ACC112 (cell line): ENCODE results near the gene PIK3C3.
A peak's percentile ranks its signal among the peaks of the same experiment; 100 is the strongest.
"Not testable (repeated sequence)": the region's sequence is repeated elsewhere in the genome, so short reads cannot be mapped to it uniquely, and the experiment has no call there.

Experiments used
- H2AFZ ChIP-seq: fragments of 200-600 bp; sonication (generic); one replicate; pipeline ENCODE4 v1.6.0; 2017; ENCODE audit warnings: antibody characterized with exemption, low read length; ENCODE audit not compliant: unreplicated experiment
- H3K27ac ChIP-seq: fragments of 200-600 bp; sonication (generic); 2 replicates; pipeline ENCODE4 v1.5.1; 2014; ENCODE audit warnings: low read depth, mild to moderate bottlenecking, antibody characterized with exemption, low read length, moderate library complexity
- H3K27me3 ChIP-seq: fragments of 200-600 bp; sonication (generic); 2 replicates; pipeline ENCODE4 v1.6.1; 2014; ENCODE audit warnings: mild to moderate bottlenecking, antibody characterized with exemption, low read length, moderate library complexity, mixed read lengths; ENCODE audit not compliant: insufficient read depth
- H3K36me3 ChIP-seq: fragments of 200-600 bp; sonication (generic); 2 replicates; pipeline ENCODE4 v1.6.1; 2016; ENCODE audit warnings: mild to moderate bottlenecking, antibody characterized with exemption, low read length, moderate library complexity, mixed read lengths; ENCODE audit not compliant: insufficient read depth
- H3K4me1 ChIP-seq: fragments of 200-600 bp; sonication (generic); one replicate; pipeline ENCODE4 v1.6.1; 2016; ENCODE audit warnings: low read length, mixed read lengths; ENCODE audit not compliant: insufficient read depth, unreplicated experiment, control insufficient read depth
- H3K4me3 ChIP-seq: fragments of 200-600 bp; sonication (generic); 2 replicates; pipeline ENCODE4 v1.5.1; 2014; ENCODE audit warnings: mild to moderate bottlenecking, low read depth, low read length
- H3K79me2 ChIP-seq: fragments of 200-600 bp; sonication (generic); one replicate; pipeline ENCODE4 v1.6.0; 2016; ENCODE audit warnings: low read length; ENCODE audit not compliant: control insufficient read depth, unreplicated experiment, insufficient read depth

Gene PIK3C3

DNA sequence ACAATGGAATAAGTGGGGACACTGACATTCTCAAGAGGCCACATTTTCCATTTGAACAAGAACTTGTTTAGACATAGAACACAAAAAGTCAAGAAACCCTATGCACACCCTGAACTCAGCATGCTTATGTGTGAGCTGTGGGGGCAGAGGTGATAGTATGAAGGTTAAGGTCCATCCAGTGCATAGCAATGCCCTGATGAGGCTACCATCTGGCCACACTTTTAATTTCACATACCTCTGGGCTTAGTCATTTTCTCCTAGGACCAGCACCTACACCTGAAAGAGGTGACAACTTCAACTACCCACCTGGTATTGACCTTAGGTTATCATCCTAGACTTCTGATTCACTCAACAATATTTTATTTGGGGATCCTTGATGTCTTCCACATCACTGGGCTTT lies 139.8 kb downstream of the PIK3C3 start:
- no peaks in the 10 kb centered on the region for H3K79me2 ChIP-seq
- H3K4me3 ChIP-seq: no peak overlapping the region
- H3K27me3 ChIP-seq: no peaks in the 10 kb centered on the region
- no peak overlapping the region for H3K27ac ChIP-seq
- no peak overlapping the region for H2AFZ ChIP-seq
- H3K36me3 ChIP-seq: no peaks in the 10 kb centered on the region
- H3K4me1 ChIP-seq: no peaks in the 10 kb centered on the region

DNA sequence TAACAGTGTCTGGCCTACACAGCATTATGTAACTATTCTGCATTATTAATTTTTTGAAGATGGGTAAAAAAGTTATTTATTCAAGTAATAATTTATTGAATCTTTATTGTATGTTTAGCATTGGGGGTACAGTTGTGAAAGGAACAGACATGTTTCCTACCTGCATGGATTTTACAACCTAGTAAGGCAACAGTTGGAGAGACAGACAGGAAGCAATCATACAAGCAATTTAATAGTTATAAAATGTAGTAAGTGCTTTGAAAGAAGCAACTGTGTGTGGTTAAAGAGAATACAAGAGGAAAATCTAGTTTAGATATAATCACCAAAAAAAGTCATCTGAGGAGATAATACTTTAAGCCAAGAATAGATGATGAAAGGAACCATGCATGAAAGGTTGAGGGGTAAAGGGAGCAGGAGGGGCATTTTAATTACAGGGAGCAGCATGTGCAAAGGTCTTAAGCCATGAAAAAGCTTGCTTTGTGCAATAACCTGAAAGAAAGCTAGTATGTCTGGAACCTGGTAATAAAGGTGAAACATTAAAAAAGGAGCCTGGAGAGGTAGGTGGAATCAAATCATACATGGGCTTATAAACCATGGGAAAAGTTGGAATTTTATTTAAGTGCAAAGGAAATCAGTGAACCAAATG lies 140.8 kb downstream of the PIK3C3 start:
- H2AFZ ChIP-seq: no peak overlapping the region
- no peaks in the 10 kb centered on the region for H3K36me3 ChIP-seq
- H3K4me3 ChIP-seq: no peak overlapping the region
- no peaks in the 10 kb centered on the region for H3K4me1 ChIP-seq
- no peaks in the 10 kb centered on the region for H3K79me2 ChIP-seq
- H3K27me3 ChIP-seq: no peaks in the 10 kb centered on the region
- H3K27ac ChIP-seq: no peak overlapping the region

DNA sequence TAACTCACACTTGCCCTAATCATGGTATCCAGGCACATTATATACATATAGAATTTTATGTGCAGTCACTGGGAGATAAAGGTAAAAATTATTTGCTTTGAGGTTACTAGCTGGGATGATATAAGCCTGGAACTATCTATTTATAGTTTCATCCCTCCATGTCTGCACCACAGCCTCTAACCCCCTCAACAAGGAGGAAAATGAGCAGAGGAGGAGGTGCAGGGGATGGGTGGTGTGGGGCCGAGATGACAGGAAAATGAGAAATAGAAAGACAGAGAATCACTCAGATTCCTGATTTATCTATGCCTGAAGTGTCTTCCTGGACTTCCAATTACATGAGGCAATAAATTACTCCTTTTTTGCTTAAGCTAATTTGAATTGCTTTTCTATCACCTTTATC lies 145.2 kb downstream of the PIK3C3 start:
- no peak overlapping the region for H3K4me3 ChIP-seq
- H3K4me1 ChIP-seq: no peaks in the 10 kb centered on the region

DNA sequence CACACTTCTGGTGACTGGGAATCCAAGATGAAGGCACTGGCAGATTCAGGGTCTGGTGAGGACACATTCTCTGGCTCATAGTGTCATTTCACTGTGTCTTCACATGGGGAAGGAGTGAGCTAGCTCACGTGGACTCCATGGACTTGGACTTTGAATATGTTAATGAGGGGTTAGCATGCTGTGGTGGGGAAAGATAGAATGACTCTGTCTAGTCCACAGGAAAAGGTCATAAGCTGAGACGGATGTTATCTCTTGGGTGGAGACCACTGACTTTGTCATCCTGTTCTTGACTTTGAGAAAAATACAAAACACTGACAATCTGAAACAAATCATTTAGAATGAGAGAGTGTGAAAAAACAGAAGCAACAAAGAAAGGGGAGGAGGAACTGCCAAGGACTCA lies 145.9 kb downstream of the PIK3C3 start:
- Histone ChIP-seq H3K27ac (no peak overlapping the region), H2AFZ (no peak overlapping the region), H3K27me3 (no peaks in the 10 kb centered on the region), H3K36me3 (no peaks in the 10 kb centered on the region), H3K4me3 (no peak overlapping the region), H3K79me2 (no peaks in the 10 kb centered on the region), H3K4me1 (no peaks in the 10 kb centered on the region)

More for the DNA sequence above, 145.2 kb downstream of the PIK3C3 start:
- no peaks in the 10 kb centered on the region for H3K79me2 ChIP-seq
- no peaks in the 10 kb centered on the region for H3K27me3 ChIP-seq
- H3K36me3 ChIP-seq: no peaks in the 10 kb centered on the region
- H2AFZ ChIP-seq: no peak overlapping the region
- H3K27ac ChIP-seq: no peak overlapping the region

DNA sequence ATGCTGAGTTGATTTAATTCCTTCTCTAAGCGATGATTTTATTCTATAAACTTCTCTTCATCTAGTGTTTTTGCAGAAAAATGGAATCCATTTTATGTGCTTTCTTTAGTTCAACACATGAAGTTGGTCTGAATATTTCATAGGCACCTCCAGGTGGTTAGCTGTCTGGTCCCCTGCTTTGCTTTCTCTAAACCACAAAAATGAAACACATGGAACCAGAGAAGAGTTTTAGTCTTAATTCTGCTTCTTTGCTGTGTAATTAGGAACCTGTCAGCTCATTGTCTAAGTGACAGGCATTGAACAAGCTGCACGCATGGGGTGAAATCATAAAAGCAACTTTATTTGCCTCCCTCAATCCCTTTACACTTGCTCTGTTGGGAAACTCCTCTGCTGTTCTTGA lies 150.4 kb downstream of the PIK3C3 start:
- Histone ChIP-seq H2AFZ (no peak overlapping the region), H3K79me2 (no peaks in the 10 kb centered on the region), H3K27ac (no peak overlapping the region), H3K4me1 (no peaks in the 10 kb centered on the region), H3K36me3 (no peaks in the 10 kb centered on the region), H3K27me3 (no peaks in the 10 kb centered on the region), H3K4me3 (no peak overlapping the region)

DNA sequence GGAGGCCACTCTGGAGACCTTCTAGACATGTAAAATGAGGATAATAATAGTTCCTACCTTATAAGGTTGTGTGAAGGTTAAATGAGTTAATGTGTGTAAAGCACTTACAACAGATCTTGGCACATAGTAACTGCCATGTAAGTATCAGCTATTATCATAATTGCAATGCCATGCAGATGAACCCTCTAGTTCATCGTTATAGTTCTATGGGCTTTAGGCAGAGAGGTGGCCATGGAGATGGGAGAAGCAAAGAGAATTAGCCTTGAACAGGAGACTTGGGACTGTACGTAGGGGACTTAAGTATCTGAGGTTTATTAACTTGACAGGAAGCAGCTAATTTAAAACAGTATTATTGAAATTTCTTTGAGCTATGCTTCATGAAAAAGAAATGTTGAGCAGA lies 151.8 kb downstream of the PIK3C3 start:
- no peaks in the 10 kb centered on the region for H3K4me1 ChIP-seq
- no peaks in the 10 kb centered on the region for H3K79me2 ChIP-seq
- no peak overlapping the region for H3K4me3 ChIP-seq
- no peak overlapping the region for H2AFZ ChIP-seq
- no peaks in the 10 kb centered on the region for H3K36me3 ChIP-seq
- no peak overlapping the region for H3K27ac ChIP-seq
- no peaks in the 10 kb centered on the region for H3K27me3 ChIP-seq

DNA sequence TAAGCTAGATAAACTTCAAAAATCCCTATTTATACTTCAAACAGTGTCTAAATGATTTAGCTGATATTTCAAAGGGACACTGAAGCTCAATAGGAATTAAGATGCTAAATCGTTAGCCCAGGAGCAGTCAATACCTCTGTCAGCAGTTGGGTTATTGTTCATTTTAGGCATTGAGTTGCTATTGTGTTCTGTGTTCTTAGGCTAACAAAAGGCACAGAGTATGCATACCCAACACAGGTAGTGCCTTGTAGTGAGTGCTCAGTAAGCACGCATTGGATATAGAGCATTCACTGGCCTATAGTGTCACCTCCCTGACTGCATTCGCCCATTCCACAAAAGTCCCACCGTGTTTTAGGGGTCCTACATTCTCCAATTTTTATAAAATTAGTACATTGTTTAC lies 152.3 kb downstream of the PIK3C3 start:
- H3K79me2 ChIP-seq: no peaks in the 10 kb centered on the region
- no peak overlapping the region for H3K4me3 ChIP-seq
- no peak overlapping the region for H2AFZ ChIP-seq
- H3K4me1 ChIP-seq: no peaks in the 10 kb centered on the region
- H3K27ac ChIP-seq: no peak overlapping the region
- no peaks in the 10 kb centered on the region for H3K36me3 ChIP-seq
- H3K27me3 ChIP-seq: no peaks in the 10 kb centered on the region

DNA sequence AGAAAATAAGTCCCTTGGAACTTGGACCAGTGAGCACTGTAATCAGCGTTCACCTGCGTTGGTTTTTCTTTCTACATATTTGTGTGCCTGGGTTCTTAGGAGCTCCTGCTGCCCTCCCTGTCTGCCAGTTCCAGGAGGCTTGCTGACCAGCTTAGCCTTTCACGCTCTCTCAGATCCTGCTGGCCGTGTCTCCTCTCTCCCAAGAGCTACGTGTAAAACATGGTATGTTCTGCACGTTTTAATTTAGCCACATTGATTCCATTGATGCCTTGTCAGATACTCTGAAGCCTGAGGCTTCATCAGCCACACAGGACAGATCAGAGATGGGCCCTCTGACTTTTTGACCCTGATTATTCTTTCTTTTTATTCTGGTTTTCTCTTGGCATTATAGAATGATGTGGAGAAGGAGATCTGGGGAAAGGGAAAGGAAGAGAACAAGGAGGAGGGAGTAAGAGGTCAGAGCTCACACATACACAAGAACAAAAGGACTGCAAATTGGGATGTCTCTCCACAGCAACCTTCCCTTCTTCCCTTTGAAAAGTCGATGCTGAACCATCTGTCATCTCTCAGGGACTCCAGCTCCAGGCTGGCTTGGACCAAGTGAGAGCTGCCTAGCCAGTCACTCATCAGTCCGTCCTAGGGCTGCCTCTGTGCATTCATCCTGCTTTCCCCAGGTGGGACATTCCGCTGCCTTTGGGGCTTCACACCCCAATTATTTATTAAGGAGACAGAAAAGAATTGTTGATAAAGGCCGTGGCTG lies 152.8 kb downstream of the PIK3C3 start:
- Histone ChIP-seq H2AFZ (no peak overlapping the region), H3K79me2 (no peaks in the 10 kb centered on the region), H3K27ac (no peak overlapping the region), H3K4me3 (no peak overlapping the region), H3K27me3 (no peaks in the 10 kb centered on the region), H3K4me1 (no peaks in the 10 kb centered on the region), H3K36me3 (no peaks in the 10 kb centered on the region)

DNA sequence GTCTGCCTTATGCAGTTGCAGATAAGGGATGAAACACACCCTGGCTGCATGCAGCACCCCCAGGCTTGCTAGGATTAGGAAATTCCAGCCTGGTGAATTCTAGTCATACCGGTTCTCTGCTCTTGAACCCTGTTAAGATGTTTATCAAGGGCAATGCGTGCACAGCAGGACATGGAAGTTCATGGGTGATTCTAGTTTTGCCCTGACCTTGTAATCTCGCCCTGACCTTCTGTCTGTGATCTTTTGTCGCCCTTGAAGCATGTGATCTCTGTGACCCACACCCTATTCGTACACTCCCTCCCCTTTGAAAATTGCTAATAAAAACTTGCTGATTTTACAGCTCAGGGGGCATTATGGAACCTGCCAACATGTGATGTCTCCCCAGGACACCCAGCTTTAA lies 157.1 kb downstream of the PIK3C3 start:
- H2AFZ ChIP-seq, H3K79me2 ChIP-seq, H3K27me3 ChIP-seq, H3K27ac ChIP-seq, H3K4me1 ChIP-seq, H3K4me3 ChIP-seq, H3K36me3 ChIP-seq: not testable (repeated sequence)

DNA sequence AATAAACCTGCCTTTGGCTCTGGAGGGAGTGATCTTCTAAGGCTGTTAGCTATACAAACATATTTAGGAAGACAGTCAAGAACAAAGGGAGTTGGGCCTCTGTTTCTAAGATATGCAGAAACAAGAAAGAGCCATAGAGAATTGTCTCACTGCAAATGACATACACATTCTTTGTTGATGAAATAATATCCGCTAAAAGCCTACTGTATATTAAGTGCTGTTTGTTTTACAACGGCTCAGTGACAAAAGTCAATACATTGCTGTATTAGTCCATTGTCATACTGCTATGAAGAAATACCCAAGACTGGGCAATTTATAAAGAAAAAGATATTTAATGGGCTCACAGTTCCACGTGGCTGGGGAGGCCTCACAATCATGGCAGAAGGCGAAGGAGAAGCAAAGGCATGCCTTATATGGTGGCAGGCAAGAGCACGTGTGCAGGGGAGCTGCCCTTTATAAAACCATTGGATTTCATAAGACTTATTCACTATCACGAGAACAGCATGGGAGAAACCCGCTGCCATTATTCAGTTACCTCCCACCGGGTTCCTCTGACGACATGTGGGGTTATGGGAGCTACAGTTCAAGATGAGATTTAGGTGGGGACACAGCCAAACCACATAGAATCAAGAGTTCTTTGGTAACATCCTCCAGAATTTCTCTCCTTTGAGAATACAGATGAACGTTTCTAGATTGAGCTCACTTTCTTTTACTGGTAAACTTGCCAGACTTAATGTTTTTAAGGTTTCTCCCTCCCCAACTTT lies 157.8 kb downstream of the PIK3C3 start:
- Histone ChIP-seq H2AFZ (peak overlapping the region; percentile 99), H3K36me3 (no peaks in the 10 kb centered on the region), H3K4me3 (no peak overlapping the region), H3K27me3 (no peaks in the 10 kb centered on the region), H3K4me1 (peaks cover 9% of the 10 kb centered on the region), H3K79me2 (no peaks in the 10 kb centered on the region), H3K27ac (no peak overlapping the region)
